Mammary microvascular endothelial cell (primary cell): ENCODE measurements around the gene ASCL2. TPM values are rescaled to one million over a fixed set of nuclear protein-coding genes. Genes with fewer than 3 reads are reported as not detected.

ENCODE experiments used
- total RNA-seq: library from RNA; depleted of rRNA; stranded (reverse); fragments of >200 nt; gene quantifications from 2 replicates; pipeline ENCODE4 v1.2.3, GENCODE V29; 2015

ASCL2 gene
- not detected in 2 replicates for total RNA-seq

GRCh38 chr11:2270322-2271076, at the start of gene ASCL2:
Gene ASCL2, minus strand, starts transcription at chr11:2270588. Its CDS starts 256 bp downstream, at chr11:2270332.

GRCh38 chr11:2301631-2302305, 31.4 kb upstream of the ASCL2 start, which contains the start of the genes C11orf21 and TSPAN32:
Gene C11orf21, minus strand, starts transcription at chr11:2301918. Its CDS starts 110 bp downstream, at chr11:2301808.
Gene TSPAN32, plus strand, starts transcription at chr11:2302013. Its CDS starts 137 bp downstream, at chr11:2302150.

Other genes starting within 250 kb of the ASCL2 start
- gene IGF2, start 131.2 kb downstream of the ASCL2 start, total RNA-seq = 0.40 and 1.1 TPM in 2 replicates
- gene INS, start 109.4 kb downstream of the ASCL2 start, total RNA-seq = not detected in 2 replicates
- 0.20 TPM in 1 of 2 replicates, not detected in the other for gene TH, start 98.8 kb downstream of the ASCL2 start, total RNA-seq
- not detected in 2 replicates for gene C11orf21, start 31.3 kb upstream of the ASCL2 start, total RNA-seq
- gene TSPAN32, start 31.4 kb upstream of the ASCL2 start, total RNA-seq = not detected in 2 replicates
- gene CD81, start 106.7 kb upstream of the ASCL2 start, total RNA-seq = 259 and 308 TPM in 2 replicates
- 46.5 and 53.6 TPM in 2 replicates for gene TSSC4, start 130.2 kb upstream of the ASCL2 start, total RNA-seq
- gene TRPM5, start 173.9 kb upstream of the ASCL2 start, total RNA-seq = not detected in 2 replicates
- 0.20 TPM in 1 of 2 replicates, not detected in the other for gene KCNQ1, start 174.4 kb upstream of the ASCL2 start, total RNA-seq